ENCODE results near the gene CDC42BPG.

- TF ChIP-seq CTCF (conservative IDR thresholded peaks at IDR 0.05 in 1 of 2, IDR thresholded peaks at IDR 0.05 in 1 of 2; ENCODE audit: extremely low read depth in 1 of 2, insufficient read depth in 1 of 2, low read depth in 1 of 2, low read length in 2 of 2), result no peak
- TF ChIP-seq EZH2 (IDR thresholded peaks at IDR 0.05; ENCODE audit: borderline replicate concordance, low read length), result no peak
Observed at GRCh38 chr11:64784813-64785581, 59.5 kb downstream of the CDC42BPG start.
